K562 (cell line): ENCODE results near the gene NTRK3.

ENCODE experiments used
- ETV6 ChIP-seq, 3 experiments: fragments of 150-350 bp in 1 of 3; sonication (generic) in 1 of 3; formaldehyde crosslinking in 1 of 3; IDR thresholded peaks; 2 replicates each; pipeline versions ENCODE4 v1.6.1 to v1.8.0; 2014 to 2022; ENCODE audit warnings: borderline replicate concordance in 2 of 3, low read depth in 2 of 3, antibody characterized with exemption in 1 of 3, low read length in 1 of 3, mild to moderate bottlenecking in 1 of 3, missing genetic modification reagents in 1 of 3
- EZH2 ChIP-seq: IDR thresholded peaks from 2 replicates; pipeline ENCODE4 v1.6.1; 2012; ENCODE audit warnings: low read depth, mild to moderate bottlenecking, inconsistent platforms, low read length, borderline replicate concordance
- PRPF4 ChIP-seq: fragments of 200-400 bp; formaldehyde crosslinking; IDR thresholded peaks from one replicate; pipeline ENCODE4 v1.6.1; 2017; ENCODE audit warnings: low read length, low read depth, mild to moderate bottlenecking; ENCODE audit not compliant: insufficient read depth, poor library complexity, severe bottlenecking
- TF ChIP-seq, protein P1 (sequence below), 3 experiments: IDR thresholded peaks in 2 of 3; conservative IDR thresholded peaks in 1 of 3; 2 replicates each; pipeline ENCODE4 v1.5.1; 2011 to 2012; ENCODE audit warnings: low read length in 3 of 3, mild to moderate bottlenecking in 3 of 3, control low read depth in 2 of 3, improper control_type of control experiment in 1 of 3, inconsistent platforms in 1 of 3, low read depth in 1 of 3, mixed read lengths in 1 of 3, moderate library complexity in 1 of 3; ENCODE audit not compliant: insufficient read depth in 2 of 3

DNA sequence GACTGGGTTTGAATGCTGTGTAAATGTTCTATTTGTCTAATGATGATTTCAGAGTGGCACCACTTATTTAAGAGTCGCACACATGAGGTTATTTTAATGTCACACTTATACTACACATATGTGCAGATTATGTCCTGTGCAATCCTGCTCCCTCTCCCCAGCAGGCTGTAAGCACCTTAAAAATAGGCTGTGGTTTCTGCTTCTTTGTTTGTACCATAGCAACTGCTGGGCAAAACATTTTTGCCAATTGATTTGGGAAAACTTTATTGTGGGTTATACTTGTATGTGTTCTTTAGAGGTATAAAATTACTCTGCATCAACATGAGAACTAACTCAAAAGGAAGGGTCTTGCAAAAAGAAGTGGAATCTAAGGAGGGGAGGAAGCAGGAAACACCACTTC lies 318.5 kb downstream of the NTRK3 start:
- TF ChIP-seq EZH2 = no peak
- no peak for TF ChIP-seq ETV6 (IDR thresholded peaks at IDR 0.05; ENCODE audit: borderline replicate concordance in 1 of 2, low read depth in 2 of 2, low read length in 1 of 2)
- TF ChIP-seq ETV6 (CRISPR knock-in tag; IDR thresholded peaks at IDR 0.05; ENCODE audit: borderline replicate concordance) = no peak
- no peak for TF ChIP-seq PRPF4
- TF ChIP-seq, protein P1, sequence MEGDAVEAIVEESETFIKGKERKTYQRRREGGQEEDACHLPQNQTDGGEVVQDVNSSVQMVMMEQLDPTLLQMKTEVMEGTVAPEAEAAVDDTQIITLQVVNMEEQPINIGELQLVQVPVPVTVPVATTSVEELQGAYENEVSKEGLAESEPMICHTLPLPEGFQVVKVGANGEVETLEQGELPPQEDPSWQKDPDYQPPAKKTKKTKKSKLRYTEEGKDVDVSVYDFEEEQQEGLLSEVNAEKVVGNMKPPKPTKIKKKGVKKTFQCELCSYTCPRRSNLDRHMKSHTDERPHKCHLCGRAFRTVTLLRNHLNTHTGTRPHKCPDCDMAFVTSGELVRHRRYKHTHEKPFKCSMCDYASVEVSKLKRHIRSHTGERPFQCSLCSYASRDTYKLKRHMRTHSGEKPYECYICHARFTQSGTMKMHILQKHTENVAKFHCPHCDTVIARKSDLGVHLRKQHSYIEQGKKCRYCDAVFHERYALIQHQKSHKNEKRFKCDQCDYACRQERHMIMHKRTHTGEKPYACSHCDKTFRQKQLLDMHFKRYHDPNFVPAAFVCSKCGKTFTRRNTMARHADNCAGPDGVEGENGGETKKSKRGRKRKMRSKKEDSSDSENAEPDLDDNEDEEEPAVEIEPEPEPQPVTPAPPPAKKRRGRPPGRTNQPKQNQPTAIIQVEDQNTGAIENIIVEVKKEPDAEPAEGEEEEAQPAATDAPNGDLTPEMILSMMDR (IDR thresholded peaks at IDR 0.05 in 2 of 3, conservative IDR thresholded peaks at IDR 0.05 in 1 of 3; ENCODE audit: insufficient read depth in 2 of 3, low read depth in 1 of 3, low read length in 3 of 3) = no peak
